HepG2 (cell line): ENCODE data around the gene CTDSP1. TPM values are rescaled to one million over a fixed set of nuclear protein-coding genes. Genes with fewer than 3 reads are reported as not detected.
A peak's percentile ranks its signal among the peaks of the same experiment; 100 is the strongest.

Experiments used
- DPF2 ChIP-seq: sonication (generic); formaldehyde crosslinking; IDR thresholded peaks from 2 replicates; pipeline ENCODE4 v1.4.0; 2020; ENCODE audit warnings: mild to moderate bottlenecking, low read depth, missing genetic modification reagents, borderline replicate concordance
- DRAP1 ChIP-seq: IDR thresholded peaks from 2 replicates; pipeline ENCODE4 v1.6.1; 2016; ENCODE audit warnings: missing genetic modification reagents, missing compliant biosample characterization
- FOXP1 ChIP-seq, 2 experiments: fragments of 450-650 bp in 1 of 2; IDR thresholded peaks; 2 replicates each; pipeline ENCODE4 v1.6.1; 2017 to 2018; ENCODE audit warnings: antibody characterized with exemption in 1 of 2
- KDM1A ChIP-seq: IDR thresholded peaks from 2 replicates; pipeline ENCODE4 v1.6.1; 2016; ENCODE audit warnings: missing compliant biosample characterization
- KDM5A ChIP-seq: fragments of 200-600 bp; sonication (generic); IDR thresholded peaks from 2 replicates; pipeline ENCODE4 v1.7.0; 2018; ENCODE audit warnings: antibody characterized with exemption, mild to moderate bottlenecking, low read length, borderline replicate concordance
- MNT ChIP-seq: fragments of 450-650 bp; IDR thresholded peaks from 2 replicates; pipeline ENCODE4 v1.6.1; 2016
- PHB2 ChIP-seq: fragments of 450-650 bp; IDR thresholded peaks from 2 replicates; pipeline ENCODE4 v1.6.1; 2018; ENCODE audit not compliant: partially characterized antibody
- RERE ChIP-seq: IDR thresholded peaks from 2 replicates; pipeline ENCODE4 v1.6.1; 2016; ENCODE audit warnings: low read depth, missing genetic modification reagents, missing compliant biosample characterization
- SNRNP70 ChIP-seq: fragments of 200-400 bp; formaldehyde crosslinking; IDR thresholded peaks from 2 replicates; pipeline ENCODE4 v1.6.1; 2017; ENCODE audit warnings: mild to moderate bottlenecking, low read depth, low read length, moderate library complexity
- THYN1 ChIP-seq: sonication (generic); formaldehyde crosslinking; IDR thresholded peaks from 2 replicates; pipeline ENCODE4 v1.8.1; 2023; ENCODE audit warnings: low read depth, mild to moderate bottlenecking, moderate library complexity, missing genetic modification reagents, borderline replicate concordance
- TIGD3 ChIP-seq: sonication (generic); formaldehyde crosslinking; IDR thresholded peaks from 2 replicates; pipeline ENCODE4 v1.5.1; 2020; ENCODE audit warnings: mild to moderate bottlenecking, missing genetic modification reagents, borderline replicate concordance
- U2AF1 ChIP-seq: fragments of 200-400 bp; formaldehyde crosslinking; optimal IDR thresholded peaks from 2 replicates; pipeline ENCODE3; 2017; ENCODE audit warnings: mild to moderate bottlenecking, low read depth, low read length
- ZBTB38 ChIP-seq: sonication (generic); formaldehyde crosslinking; IDR thresholded peaks from 2 replicates; pipeline ENCODE4 v1.5.1; 2020; ENCODE audit warnings: mild to moderate bottlenecking, missing genetic modification reagents
- ZKSCAN1 ChIP-seq: fragments of 150-350 bp; IDR thresholded peaks from 2 replicates; pipeline ENCODE4 v1.6.1; 2014; ENCODE audit warnings: low read length
- ZNF12 ChIP-seq: sonication (generic); formaldehyde crosslinking; IDR thresholded peaks from 2 replicates; pipeline ENCODE4 v1.5.0; 2020; ENCODE audit warnings: missing genetic modification reagents
- ZNF160 ChIP-seq: sonication (generic); formaldehyde crosslinking; IDR thresholded peaks from 2 replicates; pipeline ENCODE4 v1.8.0; 2022; ENCODE audit warnings: mild to moderate bottlenecking, inconsistent platforms, missing genetic modification reagents
- ZNF274 ChIP-seq: sonication (generic); formaldehyde crosslinking; IDR thresholded peaks from 2 replicates; pipeline ENCODE4 v1.5.1; 2020; ENCODE audit warnings: mild to moderate bottlenecking, missing genetic modification reagents
- ZNF446 ChIP-seq: sonication (generic); formaldehyde crosslinking; IDR thresholded peaks from 2 replicates; pipeline ENCODE4 v1.5.0; 2020; ENCODE audit warnings: mild to moderate bottlenecking, missing genetic modification reagents
- ZNF770 ChIP-seq: sonication (generic); formaldehyde crosslinking; IDR thresholded peaks from 2 replicates; pipeline ENCODE4 v1.5.0; 2020; ENCODE audit warnings: mild to moderate bottlenecking, missing genetic modification reagents
- polyA plus RNA-seq, 8 experiments: library from polyadenylated mRNA; depleted of rRNA in 3 of 8; stranded (reverse) in 7 of 8; unstranded in 1 of 8; fragments of >200 nt; fragmentation: Illumina TruSeq in 4 of 8; extraction: Trizol in 4 of 8; gene quantifications; 2 replicates each; pipeline versions ENCODE4 v1.2.1 to v1.2.3, GENCODE V29; 2011 to 2016; ENCODE audit warnings: low read depth in 4 of 8, missing spikeins in 1 of 8, mixed read lengths in 1 of 8; ENCODE audit not compliant: insufficient read depth in 1 of 8
- total RNA-seq, 5 experiments: library from RNA; depleted of rRNA; stranded (reverse); fragments of >200 nt; fragmentation: Illumina TruSeq; extraction: Trizol; gene quantifications; 2 replicates each; pipeline ENCODE4 v1.2.3, GENCODE V29; 2016; ENCODE audit warnings: low read depth in 1 of 5

Gene CTDSP1
- total and polyA plus RNA-seq, 2 of the 13 experiments (the other 11 are each of a cell fraction or from before 2014, with no cell fraction given): 91.0 to 268 TPM

- no peak for TF ChIP-seq RERE (CRISPR knock-in tag)
- TF ChIP-seq PHB2: no peak
- TF ChIP-seq ZBTB38 (CRISPR knock-in tag): peak; percentile 75
- TF ChIP-seq THYN1 (CRISPR knock-in tag): no peak
- no peak for TF ChIP-seq U2AF1
- no peak for TF ChIP-seq MNT
- TF ChIP-seq ZNF274 (CRISPR knock-in tag): peak; percentile 67; the same call in 1 of the 2 replicates
- no peak for TF ChIP-seq FOXP1 (IDR thresholded peaks at IDR 0.05)
- TF ChIP-seq FOXP1 (CRISPR knock-in tag; IDR thresholded peaks at IDR 0.05): no peak
- TF ChIP-seq ZNF160 (CRISPR knock-in tag): no peak
- no peak for TF ChIP-seq ZKSCAN1
- no peak for TF ChIP-seq SNRNP70
- TF ChIP-seq TIGD3 (CRISPR knock-in tag): no peak
- no peak; the same call in 1 of the 2 replicates for TF ChIP-seq DRAP1
- no peak for TF ChIP-seq ZNF446 (CRISPR knock-in tag)
- TF ChIP-seq KDM1A (CRISPR knock-in tag): no peak
- TF ChIP-seq ZNF12 (CRISPR knock-in tag): no peak
- no peak for TF ChIP-seq DPF2 (CRISPR knock-in tag)
- TF ChIP-seq KDM5A: no peak
- peak; percentile 99 for TF ChIP-seq ZNF770
These were observed 10.1 kb upstream of the CTDSP1 start (continued) for GRCh38 chr2:218389333-218390150.
